Measurements from ENCODE around the gene PITPNM2. TPM values are rescaled to one million over a fixed set of nuclear protein-coding genes. Genes with fewer than 3 reads are reported as not detected.

PITPNM2 gene
- total and polyA plus RNA-seq, 9 of the 15 experiments (the other 6 are each of a cell fraction or from before 2014, with no cell fraction given) = 0.03 to 10.8 (median 2.9) TPM

GRCh38 chr12:123108682-123109066 lies 42.2 kb downstream of the PITPNM2 start:
- no peaks in the 10 kb centered on the region for H3K79me2 ChIP-seq (ENCODE audit: control insufficient read depth, insufficient read depth, low read length)
- H3K9me1 ChIP-seq (ENCODE audit: control insufficient read depth, insufficient read depth, low read length) = no peaks in the 10 kb centered on the region
- in situ Hi-C loops (cut with MboI) (no loop called here), intact Hi-C loops (cut with micrococcal nuclease) (no loop called here)
- H4K20me1 ChIP-seq (replicated peaks; ENCODE audit: control insufficient read depth, insufficient read depth, low read length) = no peaks in the 10 kb centered on the region
- H3K27me3 ChIP-seq (ENCODE audit: control insufficient read depth in 2 of 2, insufficient read depth in 2 of 2, low read length in 2 of 2) = no peaks in the 10 kb centered on the region; a peak in 1 of 5 replicates
- no peak overlapping the region for H3K9ac ChIP-seq (ENCODE audit: insufficient read depth in 1 of 2, low read depth in 2 of 2, low read length in 2 of 2)
- no peak overlapping the region for H3K27ac ChIP-seq (ENCODE audit: extremely low read depth, low read depth, low read length)
- H2AFZ ChIP-seq (ENCODE audit: low read depth, low read length) = no peak overlapping the region
- 62% methylated on average over 7 of the region's 7 CpGs for WGBS (ENCODE audit: insufficient coverage, low coverage, missing lambda C conversion rate)
- H3K4me2 ChIP-seq (ENCODE audit: insufficient read depth, low read length) = no peak overlapping the region
- DNase-seq (ENCODE audit: extremely low read depth in 1 of 4, low spot score in 3 of 4) (no peak), ATAC-seq (no peak), FAIRE-seq (no peak)
- no peak overlapping the region for H3K4me3 ChIP-seq
- ChIA-PET CTCF (ENCODE audit: low intra/inter-chr PET ratio) (no interaction called here), POLR2A (interaction anchor here (0.6 kb wide), 1 partner anchor 85 kb away, joined by 3 read pairs; no protein-coding TSS in a partner anchor)
- H3K4me1 ChIP-seq (replicated peaks in 1 of 2; ENCODE audit: control insufficient read depth in 2 of 2, insufficient read depth in 2 of 2, low read length in 2 of 2) = peaks cover 21 to 26% of the 10 kb centered on the region in 2 experiments
- no TSS peak for BruUV-seq (replicated peaks)
- peaks cover 9% of the 10 kb centered on the region; the same call in 2 of the 3 replicates for H3K36me3 ChIP-seq (ENCODE audit: control insufficient read depth, insufficient read depth, low read length)
- H3K9me3 ChIP-seq (replicated peaks; ENCODE audit: control insufficient read depth, insufficient read depth, low read depth, low read length) = no peaks in the 10 kb centered on the region
- TF ChIP-seq ZNF384 (IDR thresholded peaks at IDR 0.05; ENCODE audit: low read depth, low read length) = no peak
- TF ChIP-seq ASH1L (IDR thresholded peaks at IDR 0.05; ENCODE audit: borderline replicate concordance, low read depth, partially characterized antibody) = no peak
- no peak for TF ChIP-seq TEAD4 (IDR thresholded peaks at IDR 0.05; ENCODE audit: low read length)
- no peak for TF ChIP-seq TEAD4 (CRISPR knock-in tag; IDR thresholded peaks at IDR 0.05; ENCODE audit: borderline replicate concordance)
- no peak for TF ChIP-seq CSDE1 (IDR thresholded peaks at IDR 0.05)
- TF ChIP-seq CREM (IDR thresholded peaks at IDR 0.05; ENCODE audit: low read depth) = no peak
- no peak for TF ChIP-seq CEBPZ (IDR thresholded peaks at IDR 0.05; ENCODE audit: borderline replicate concordance, low read depth, low read length)
- TF ChIP-seq TFAM (CRISPR knock-in tag; conservative IDR thresholded peaks at IDR 0.05) = no peak
- TF ChIP-seq IFI16 (CRISPR knock-in tag; IDR thresholded peaks at IDR 0.05) = no peak
- no peak for TF ChIP-seq GTF2F1 (IDR thresholded peaks at IDR 0.05; ENCODE audit: low read depth, low read length)
- no peak for TF ChIP-seq RNF219 (CRISPR knock-in tag; IDR thresholded peaks at IDR 0.05)
- no peak for TF ChIP-seq HMGN3 (IDR thresholded peaks at IDR 0.05; ENCODE audit: borderline replicate concordance, extremely low read depth, insufficient read length, low read depth, low read length)
- no peak for TF ChIP-seq CBX2 (IDR thresholded peaks at IDR 0.05; ENCODE audit: insufficient read depth, low read length, poor library complexity, severe bottlenecking)
- TF ChIP-seq TEAD2 (tag; IDR thresholded peaks at IDR 0.05) = no peak
- TF ChIP-seq NR2C1 (IDR thresholded peaks at IDR 0.05) = no peak
- no peak for TF ChIP-seq NR2C1 (tag; IDR thresholded peaks at IDR 0.05)
- TF ChIP-seq ZNF766 (CRISPR knock-in tag; conservative IDR thresholded peaks at IDR 0.05) = no peak

Data from K562 (cell line).